BLaER1 (cell line): ENCODE data around the gene CASTOR2.
A peak's percentile ranks its signal among the peaks of the same experiment; 100 is the strongest.
"Not testable (repeated sequence)": the region's sequence is repeated elsewhere in the genome, so short reads cannot be mapped to it uniquely, and the experiment has no call there.

ENCODE experiments used
- H3K27ac ChIP-seq: shearing (Covaris generic); formaldehyde crosslinking; 2 replicates; pipeline ENCODE4 v1.8.1; 2022
- H3K27me3 ChIP-seq: shearing (Covaris generic); formaldehyde crosslinking; 2 replicates; pipeline ENCODE4 v1.8.1; 2022
- H3K36me3 ChIP-seq: shearing (Covaris generic); formaldehyde crosslinking; 2 replicates; pipeline ENCODE4 v1.8.1; 2022
- H3K4me1 ChIP-seq: shearing (Covaris generic); formaldehyde crosslinking; 2 replicates; pipeline ENCODE4 v1.8.1; 2022
- H3K4me2 ChIP-seq: shearing (Covaris generic); formaldehyde crosslinking; 2 replicates; pipeline ENCODE4 v1.8.1; 2022
- H3K4me3 ChIP-seq: shearing (Covaris generic); formaldehyde crosslinking; 2 replicates; pipeline ENCODE4 v1.8.1; 2022
- H3K9ac ChIP-seq: shearing (Covaris generic); formaldehyde crosslinking; 2 replicates; pipeline ENCODE4 v1.8.1; 2022
- H3K9me3 ChIP-seq: shearing (Covaris generic); formaldehyde crosslinking; 2 replicates; pipeline ENCODE4 v1.8.1; 2022
- H4K20me1 ChIP-seq: shearing (Covaris generic); formaldehyde crosslinking; 2 replicates; pipeline ENCODE4 v1.8.1; 2022
- Cebpa-rat ChIP-seq: shearing (Covaris generic); IDR thresholded peaks from 2 replicates; pipeline ENCODE4 v1.8.1; 2022

Gene CASTOR2

GRCh38 chr7:75055155-75055554 is 90.7 kb downstream of the CASTOR2 start:
- peak overlapping the region; percentile 47 for H3K27ac ChIP-seq
- H3K9me3 ChIP-seq: no peaks in the 10 kb centered on the region
- H3K4me3 ChIP-seq: no peak overlapping the region
- no peaks in the 10 kb centered on the region for H4K20me1 ChIP-seq
- peaks cover 34% of the 10 kb centered on the region for H3K4me1 ChIP-seq
- no peaks in the 10 kb centered on the region for H3K27me3 ChIP-seq
- peak overlapping the region; percentile 42; the same call in 1 of the 2 replicates for H3K9ac ChIP-seq
- peak overlapping the region; percentile 70 for H3K4me2 ChIP-seq
- no peak for TF ChIP-seq Cebpa-rat
- H3K36me3 ChIP-seq: peaks cover 92% of the 10 kb centered on the region

- Histone ChIP-seq H3K36me3 (peaks cover 94% of the 10 kb centered on the region), H3K4me2 (peak overlapping the region; percentile 70), H3K9me3 (no peaks in the 10 kb centered on the region), H3K27ac (peak overlapping the region; percentile 47), H3K27me3 (no peaks in the 10 kb centered on the region), H3K4me1 (peaks cover 34% of the 10 kb centered on the region), H3K4me3 (no peak overlapping the region), H3K9ac (peak overlapping the region; percentile 46; the same call in 1 of the 2 replicates), H4K20me1 (no peaks in the 10 kb centered on the region)
- no peak for TF ChIP-seq Cebpa-rat
These were observed 91.6 kb downstream of the CASTOR2 start for GRCh38 chr7:75055830-75056772.

- Histone ChIP-seq H3K9ac (no peak overlapping the region), H3K27ac (no peak overlapping the region), H4K20me1 (no peaks in the 10 kb centered on the region), H3K4me2 (no peak overlapping the region), H3K36me3 (peaks cover 98% of the 10 kb centered on the region), H3K9me3 (no peaks in the 10 kb centered on the region), H3K4me1 (peaks cover 34% of the 10 kb centered on the region), H3K4me3 (no peak overlapping the region), H3K27me3 (no peaks in the 10 kb centered on the region)
- no peak for TF ChIP-seq Cebpa-rat
These were observed 93.9 kb downstream of the CASTOR2 start for GRCh38 chr7:75058406-75058805.

- Histone ChIP-seq H3K4me3 (no peak overlapping the region), H3K9ac (no peak overlapping the region), H3K9me3 (no peaks in the 10 kb centered on the region), H3K36me3 (peaks cover 100% of the 10 kb centered on the region), H4K20me1 (no peaks in the 10 kb centered on the region), H3K4me2 (no peak overlapping the region), H3K27me3 (no peaks in the 10 kb centered on the region), H3K4me1 (no peaks in the 10 kb centered on the region), H3K27ac (no peak overlapping the region)
- no peak for TF ChIP-seq Cebpa-rat
These were observed 99.8 kb downstream of the CASTOR2 start for GRCh38 chr7:75064291-75064690.

- H3K4me1 ChIP-seq: no peaks in the 10 kb centered on the region
- H3K27me3 ChIP-seq: no peaks in the 10 kb centered on the region
- no peak overlapping the region for H3K4me2 ChIP-seq
- H3K4me3 ChIP-seq: no peak overlapping the region
- no peak overlapping the region for H3K9ac ChIP-seq
- no peak for TF ChIP-seq Cebpa-rat
- H3K27ac ChIP-seq: no peak overlapping the region
- H3K36me3 ChIP-seq: peaks cover 100% of the 10 kb centered on the region
- H4K20me1 ChIP-seq: no peaks in the 10 kb centered on the region
- H3K9me3 ChIP-seq: no peaks in the 10 kb centered on the region
These were observed 100.3 kb downstream of the CASTOR2 start for GRCh38 chr7:75064801-75065200.

- Histone ChIP-seq H3K4me3 (no peak overlapping the region), H3K9ac (no peak overlapping the region), H3K27ac (no peak overlapping the region), H3K9me3 (no peaks in the 10 kb centered on the region), H3K4me1 (no peaks in the 10 kb centered on the region), H3K4me2 (no peak overlapping the region), H3K27me3 (no peaks in the 10 kb centered on the region), H3K36me3 (peaks cover 95% of the 10 kb centered on the region), H4K20me1 (no peaks in the 10 kb centered on the region)
- TF ChIP-seq Cebpa-rat: no peak
These were observed 102.0 kb downstream of the CASTOR2 start for GRCh38 chr7:75066521-75066920.

GRCh38 chr7:75072981-75073283 is 108.4 kb downstream of the CASTOR2 start:
- Histone ChIP-seq H4K20me1 (no peaks in the 10 kb centered on the region), H3K4me2 (peak overlapping the region; percentile 81), H3K9ac (peak overlapping the region; percentile 96), H3K9me3 (no peaks in the 10 kb centered on the region), H3K4me1 (peaks cover 8% of the 10 kb centered on the region), H3K27ac (peak overlapping the region; percentile 92), H3K36me3 (peaks cover 30% of the 10 kb centered on the region), H3K4me3 (peak overlapping the region; percentile 91), H3K27me3 (no peaks in the 10 kb centered on the region)
- no peak for TF ChIP-seq Cebpa-rat

GRCh38 chr7:75074262-75074641 is 109.7 kb downstream of the CASTOR2 start:
- H3K4me2 ChIP-seq: peak overlapping the region; percentile 81
- peak overlapping the region; percentile 96; the same call in 1 of the 2 replicates for H3K9ac ChIP-seq
- H3K4me3 ChIP-seq: peak overlapping the region; percentile 91
- H4K20me1 ChIP-seq, H3K27me3 ChIP-seq, H3K9me3 ChIP-seq, H3K4me1 ChIP-seq: not testable (repeated sequence)
- peaks cover 17% of the 10 kb centered on the region for H3K36me3 ChIP-seq
- H3K27ac ChIP-seq: peak overlapping the region; percentile 92; the same call in 1 of the 2 replicates
